H1 (cell line): ENCODE results near the gene FMNL2. TPM values are rescaled to one million over a fixed set of nuclear protein-coding genes. Genes with fewer than 3 reads are reported as not detected.

ENCODE experiments used
- CTCF ChIA-PET: fragments of 300-600 bp; sonication (Branson Sonifier 250); formaldehyde crosslinking; loops from one replicate; lab custom pipeline; 2021; ENCODE audit not compliant: partially characterized antibody; lab: Charles Lee
- POLR2A ChIA-PET: fragments of 300-600 bp; sonication (Branson Sonifier 250); formaldehyde crosslinking; loops from one replicate; lab custom pipeline; 2021; ENCODE audit warnings: inconsistent platforms; ENCODE audit not compliant: partially characterized antibody; lab: Charles Lee
- DNase-seq, 2 experiments: peaks; one replicate each; pipeline versions ENCODE4 v3.0.0 to v3.0.0-alpha.2; 2010 to 2022; ENCODE audit warnings: low spot score in 2 of 2, low read depth in 1 of 2, mixed read lengths in 1 of 2
- FAIRE-seq: peaks from 2 replicates; lab custom pipeline; 2011; peaks lifted over from hg19 to GRCh38; lab: Jason Lieb, UNC
- H2AFZ ChIP-seq: 2 replicates; pipeline ENCODE4 v1.8.1; 2012; ENCODE audit warnings: low read length, inconsistent platforms
- H2AK5ac ChIP-seq: 2 replicates; pipeline ENCODE4 v1.6.1; 2013; ENCODE audit warnings: low read depth, low read length
- H2BK120ac ChIP-seq: replicated peaks from 2 replicates; pipeline ENCODE3; 2013; ENCODE audit warnings: low read depth, low read length, inconsistent platforms
- H2BK12ac ChIP-seq: 2 replicates; pipeline ENCODE4 v1.6.1; 2013; ENCODE audit warnings: low read depth, low read length
- H2BK15ac ChIP-seq: 2 replicates; pipeline ENCODE4 v1.6.1; 2013; ENCODE audit warnings: low read length
- H2BK20ac ChIP-seq: 2 replicates; pipeline ENCODE4 v1.6.1; 2013; ENCODE audit warnings: low read length
- H2BK5ac ChIP-seq: 2 replicates; pipeline ENCODE4 v1.6.1; 2013; ENCODE audit warnings: low read depth, low read length
- H3K14ac ChIP-seq: 2 replicates; pipeline ENCODE4 v1.6.1; 2013; ENCODE audit warnings: inconsistent platforms; ENCODE audit not compliant: insufficient read length
- H3K18ac ChIP-seq: 2 replicates; pipeline ENCODE4 v1.6.1; 2013; ENCODE audit warnings: low read length; ENCODE audit errors: extremely low read depth
- H3K23ac ChIP-seq: 2 replicates; pipeline ENCODE4 v1.6.1; 2013; ENCODE audit warnings: inconsistent platforms; ENCODE audit not compliant: insufficient read length
- H3K23me2 ChIP-seq: 2 replicates; pipeline ENCODE4 v1.6.1; 2013; ENCODE audit warnings: low read depth, low read length
- H3K27ac ChIP-seq: 2 replicates; pipeline ENCODE4 v1.6.1; 2011; ENCODE audit warnings: low read depth, low read length, inconsistent platforms
- H3K27me3 ChIP-seq, 4 experiments: replicated peaks in 1 of 4; 1 replicate in 1 of 4; 2 replicates in 3 of 4; pipeline versions ENCODE4 v1.6.1 to v1.8.1; 2011 to 2013; ENCODE audit warnings: low read length in 3 of 4, mild to moderate bottlenecking in 3 of 4, inconsistent platforms in 2 of 4, mixed read lengths in 2 of 4, moderate library complexity in 1 of 4; ENCODE audit not compliant: control insufficient read depth in 3 of 4, insufficient read depth in 3 of 4; ENCODE audit errors: extremely low read depth in 1 of 4
- H3K36me3 ChIP-seq, 4 experiments: 2 replicates each; pipeline versions ENCODE4 v1.6.1 to v1.8.1; 2011 to 2013; ENCODE audit warnings: mild to moderate bottlenecking in 4 of 4, low read length in 3 of 4, moderate library complexity in 2 of 4, control low read depth in 1 of 4, inconsistent platforms in 1 of 4; ENCODE audit not compliant: insufficient read depth in 4 of 4, control insufficient read depth in 2 of 4
- H3K4ac ChIP-seq: replicated peaks from 2 replicates; pipeline ENCODE3; 2013; ENCODE audit warnings: low read length, low read depth, mixed read lengths, inconsistent platforms; ENCODE audit not compliant: insufficient read length
- H3K4me1 ChIP-seq, 4 experiments: replicated peaks in 1 of 4; 1 replicate in 1 of 4; 2 replicates in 3 of 4; pipeline versions ENCODE4 v1.6.1 to v1.8.1; 2011 to 2013; ENCODE audit warnings: low read length in 3 of 4, inconsistent platforms in 2 of 4, mixed read lengths in 1 of 4; ENCODE audit not compliant: insufficient read depth in 4 of 4, control insufficient read depth in 3 of 4
- H3K4me2 ChIP-seq, 2 experiments: 2 replicates each; pipeline versions ENCODE4 v1.6.1 to v1.8.1; 2011 to 2013; ENCODE audit warnings: low read depth in 2 of 2, low read length in 2 of 2, control low read depth in 1 of 2, inconsistent platforms in 1 of 2, mild to moderate bottlenecking in 1 of 2; ENCODE audit not compliant: insufficient read depth in 1 of 2
- H3K4me3 ChIP-seq, 4 experiments: fragments of 200-600, 300-600 bp in 1 of 4; sonication (generic), shearing (Covaris generic), sonication (Bioruptor Twin) in 1 of 4; 2 replicates each; pipeline versions ENCODE4 v1.5.1 to v1.8.1; 2011 to 2016; ENCODE audit warnings: low read length in 4 of 4, low read depth in 3 of 4, control low read depth in 2 of 4, inconsistent platforms in 2 of 4, mild to moderate bottlenecking in 2 of 4, mixed read lengths in 1 of 4, moderate library complexity in 1 of 4; ENCODE audit not compliant: insufficient read depth in 2 of 4; ENCODE audit errors: extremely low read depth in 1 of 4
- H3K56ac ChIP-seq: replicated peaks from 2 replicates; pipeline ENCODE3; 2013; ENCODE audit warnings: low read depth, mild to moderate bottlenecking, mixed read lengths, low read length, inconsistent platforms; ENCODE audit not compliant: insufficient read length
- H3K79me1 ChIP-seq: 2 replicates; pipeline ENCODE4 v1.6.1; 2013; ENCODE audit warnings: low read depth, low read length, control low read depth
- H3K79me2 ChIP-seq, 2 experiments: 2 replicates each; pipeline versions ENCODE4 v1.6.1 to v1.8.1; 2012 to 2013; ENCODE audit warnings: low read length in 2 of 2, mild to moderate bottlenecking in 2 of 2, inconsistent platforms in 1 of 2; ENCODE audit not compliant: insufficient read depth in 2 of 2, control insufficient read depth in 1 of 2
- H3K9ac ChIP-seq, 4 experiments: replicated peaks in 1 of 4; 1 replicate in 1 of 4; 2 replicates in 3 of 4; pipeline versions ENCODE4 v1.6.1 to v1.8.1; 2011 to 2013; ENCODE audit warnings: low read depth in 3 of 4, low read length in 3 of 4, control low read depth in 2 of 4, mild to moderate bottlenecking in 2 of 4, moderate library complexity in 2 of 4, inconsistent platforms in 1 of 4; ENCODE audit errors: extremely low read depth in 1 of 4
- H3K9me3 ChIP-seq, 2 experiments: 2 replicates each; pipeline versions ENCODE4 v1.6.1 to v1.8.1; 2012 to 2013; ENCODE audit warnings: mild to moderate bottlenecking in 2 of 2, moderate library complexity in 2 of 2, control low read depth in 1 of 2, inconsistent platforms in 1 of 2, low read depth in 1 of 2, low read length in 1 of 2, mixed read lengths in 1 of 2; ENCODE audit not compliant: insufficient read depth in 2 of 2
- H4K20me1 ChIP-seq, 2 experiments: replicated peaks in 1 of 2; 2 replicates each; pipeline versions ENCODE3 to v1.8.1; 2011 to 2013; ENCODE audit warnings: inconsistent platforms in 2 of 2, low read length in 2 of 2, mild to moderate bottlenecking in 1 of 2; ENCODE audit not compliant: insufficient read depth in 2 of 2, control insufficient read depth in 1 of 2
- H4K5ac ChIP-seq: 2 replicates; pipeline ENCODE4 v1.6.1; 2013; ENCODE audit warnings: low read length, low read depth, mixed read lengths, inconsistent platforms; ENCODE audit not compliant: insufficient read length
- H4K8ac ChIP-seq: 2 replicates; pipeline ENCODE4 v1.8.0; 2013; ENCODE audit warnings: mild to moderate bottlenecking, moderate library complexity, low read length, inconsistent platforms; ENCODE audit not compliant: insufficient read depth; ENCODE audit errors: extremely low read depth
- H4K91ac ChIP-seq: replicated peaks from 2 replicates; pipeline ENCODE3; 2013; ENCODE audit warnings: low read length, mixed read lengths, inconsistent platforms; ENCODE audit not compliant: insufficient read length
- CBX5 ChIP-seq: fragments of 300-800, 300-1000 bp; sonication (generic); IDR thresholded peaks from 2 replicates; pipeline ENCODE4 v1.7.1; 2016; ENCODE audit warnings: antibody characterized with exemption, low read length, low read depth
- EGR1 ChIP-seq: IDR thresholded peaks from 2 replicates; pipeline ENCODE4 v1.6.1; 2011; ENCODE audit warnings: low read depth, low read length, borderline replicate concordance
- TAF1 ChIP-seq: IDR thresholded peaks from 2 replicates; pipeline ENCODE4 v1.6.1; 2011; ENCODE audit warnings: mild to moderate bottlenecking, low read depth, low read length
- WGBS, 2 experiments: shearing (Covaris generic) in 1 of 2; methylation state at CpG; one replicate each; pipeline versions ENCODE4 v1.1.6 to v1.1.7; 2013 to 2015; ENCODE audit warnings: low lambda C conversion rate in 2 of 2, mixed read lengths in 2 of 2, inconsistent platforms in 1 of 2, low coverage in 1 of 2, missing lambda C conversion rate in 1 of 2; ENCODE audit not compliant: insufficient replicate concordance in 2 of 2, insufficient coverage in 1 of 2, insufficient read length in 1 of 2; ENCODE audit errors: extremely low coverage in 1 of 2, missing lambda C conversion rate in 1 of 2; 5-methylcytosine and 5-hydroxymethylcytosine counted together
- polyA plus RNA-seq, 7 experiments: library from polyadenylated mRNA; depleted of rRNA in 3 of 7; stranded (reverse) in 5 of 7; unstranded in 2 of 7; fragments of >200 nt in 5 of 7; fragments of 200-250 nt in 2 of 7; gene quantifications; 1 replicate in 5 of 7; 2 replicates in 1 of 7; 4 replicates in 1 of 7; pipeline versions ENCODE4 v1.2.1 to v1.2.3, GENCODE V29; 2011 to 2013; ENCODE audit warnings: missing spikeins in 2 of 7, mixed read lengths in 2 of 7
- total RNA-seq: library from RNA; stranded (reverse); fragmentation: NEBNext Ultra II Directional; extraction: Animal tissue kit (Norgen Biotek cat#: 25700); gene quantifications from 2 replicates; pipeline ENCODE4 v1.2.1, GENCODE V29; 2021

FMNL2 gene
- total and polyA plus RNA-seq, 2 of the 8 experiments (the other 6 are each of a cell fraction or from before 2014, with no cell fraction given): 15.5 to 45.1 TPM

DNA sequence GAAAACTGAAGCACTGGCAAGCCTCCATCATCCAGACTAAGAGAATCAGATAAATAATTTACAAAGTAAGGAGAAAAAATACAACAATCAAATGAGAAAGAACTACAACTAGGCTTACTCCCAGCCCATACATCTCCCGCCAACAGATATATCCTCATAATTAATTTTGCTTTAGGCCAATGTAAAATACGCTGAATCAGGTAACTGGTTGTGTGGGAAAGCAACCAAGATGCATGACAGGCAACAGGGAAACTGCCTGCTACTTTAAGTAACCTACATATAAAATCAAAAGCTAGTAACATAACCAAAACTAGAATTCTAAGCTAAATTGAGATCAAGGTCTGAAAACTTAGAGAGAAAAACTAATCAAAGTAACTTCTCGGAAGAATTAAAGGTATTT lies 360.8 kb downstream of the FMNL2 start:
- CTCF ChIA-PET: no interaction called here
- no peak overlapping the region for H2BK15ac ChIP-seq
- 92% methylated on average over 3 of the region's 3 CpGs; no CpG with 5 or more reads in 1 of the 2 experiments for WGBS, 2 experiments
- no peak overlapping the region for H3K23ac ChIP-seq
- H4K5ac ChIP-seq: no peak overlapping the region
- H3K9me3 ChIP-seq: no peaks in the 10 kb centered on the region
- H2AFZ ChIP-seq: no peak overlapping the region
- no peak overlapping the region for H3K27ac ChIP-seq
- H3K27me3 ChIP-seq: no peaks in the 10 kb centered on the region
- TF ChIP-seq TAF1 (no peak), CBX5 (no peak), EGR1 (no peak)
- H3K79me2 ChIP-seq: peaks cover 2 to 79% of the 10 kb centered on the region in 2 experiments; a peak in 3 of 4 replicates
- H3K18ac ChIP-seq: no peak overlapping the region
- H4K8ac ChIP-seq: no peak overlapping the region
- no peak overlapping the region for H2BK5ac ChIP-seq
- H3K23me2 ChIP-seq: no peaks in the 10 kb centered on the region
- H4K20me1 ChIP-seq: peaks cover 4% of the 10 kb centered on the region in 2 experiments
- H2BK12ac ChIP-seq: no peak overlapping the region
- no peak overlapping the region for H3K4me3 ChIP-seq
- peak overlapping the region; percentile 16 for H3K56ac ChIP-seq
- no peak overlapping the region for H3K4me2 ChIP-seq
- no peak overlapping the region for H2BK20ac ChIP-seq
- no peak overlapping the region for H2BK120ac ChIP-seq
- no peaks in the 10 kb centered on the region for H3K79me1 ChIP-seq
- no peak overlapping the region for H3K4ac ChIP-seq
- DNase-seq: no peak
- no peak overlapping the region for H4K91ac ChIP-seq
- no peaks in the 10 kb centered on the region for H3K4me1 ChIP-seq
- FAIRE-seq: no peak
- H3K36me3 ChIP-seq: peaks cover 2 to 29% (median 9%) of the 10 kb centered on the region in 4 experiments; a peak in 6 of 8 replicates
- H3K14ac ChIP-seq: no peak overlapping the region
- H3K9ac ChIP-seq: no peak overlapping the region
- H2AK5ac ChIP-seq: no peak overlapping the region
- POLR2A ChIA-PET: interaction anchor here (1.8 to 2.0 kb wide), 2 partner anchors 11 to 21 kb away, joined by 5 to 10 read pairs; partner anchors contain the start of gene PRPF40A
